NCI-H2171 (cell line): ENCODE results near the gene SAYSD1.

Experiments used
- DNase-seq: peaks from one replicate; lab custom pipeline; 2025; lab: John Stamatoyannopoulos, UW

Gene SAYSD1

GRCh38 chr6:39079197-39080125, 35.5 kb downstream of the SAYSD1 start:
- DNase-seq = no peak

- no peak for DNase-seq
These were observed 36.3 kb downstream of the SAYSD1 start for GRCh38 chr6:39078695-39079094.

GRCh38 chr6:39077882-39078594, 36.9 kb downstream of the SAYSD1 start:
- no peak for DNase-seq

DNA sequence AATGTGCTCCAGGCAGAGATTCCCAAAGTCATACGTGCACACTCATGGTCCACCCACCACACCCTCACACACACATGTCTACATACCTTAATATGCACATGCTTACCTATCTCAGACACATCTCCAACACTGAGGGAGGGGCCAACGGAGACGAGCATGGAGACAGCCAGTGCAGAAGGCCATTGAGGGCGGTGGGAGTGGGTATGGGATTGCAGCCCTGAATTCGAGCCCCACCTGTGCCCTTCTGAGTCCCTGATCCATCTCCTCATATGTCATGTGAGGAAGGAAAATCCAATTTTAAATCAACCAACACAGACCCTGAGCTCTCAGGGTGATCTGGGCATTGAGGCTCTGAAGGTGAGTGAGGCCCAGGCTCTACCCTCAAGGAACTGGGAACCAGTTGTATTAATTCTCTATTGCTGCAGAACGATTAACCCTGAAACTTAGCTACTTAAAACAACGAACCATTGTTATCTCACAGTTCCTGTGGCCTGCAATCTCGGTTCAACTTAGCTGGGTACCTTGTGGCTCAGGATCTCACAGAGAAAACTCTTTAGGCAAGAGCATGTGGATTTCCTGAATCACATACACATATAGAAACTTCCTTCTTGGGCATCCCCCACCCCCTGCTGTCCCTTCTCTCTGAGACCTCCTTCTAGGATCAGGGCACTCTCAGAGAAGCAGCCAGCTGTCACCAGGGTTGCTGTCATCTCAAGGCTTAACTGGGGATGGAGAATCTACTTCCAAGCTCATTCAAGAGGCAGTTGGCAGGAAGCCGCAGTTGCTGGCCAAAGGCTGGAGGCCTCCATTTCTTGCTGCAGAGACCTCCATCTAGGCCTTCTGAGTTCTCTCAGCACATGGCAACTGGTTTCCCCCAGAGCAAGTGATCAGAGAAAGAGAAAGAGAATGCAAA, 38.1 kb downstream of the SAYSD1 start:
- DNase-seq = no peak

DNA sequence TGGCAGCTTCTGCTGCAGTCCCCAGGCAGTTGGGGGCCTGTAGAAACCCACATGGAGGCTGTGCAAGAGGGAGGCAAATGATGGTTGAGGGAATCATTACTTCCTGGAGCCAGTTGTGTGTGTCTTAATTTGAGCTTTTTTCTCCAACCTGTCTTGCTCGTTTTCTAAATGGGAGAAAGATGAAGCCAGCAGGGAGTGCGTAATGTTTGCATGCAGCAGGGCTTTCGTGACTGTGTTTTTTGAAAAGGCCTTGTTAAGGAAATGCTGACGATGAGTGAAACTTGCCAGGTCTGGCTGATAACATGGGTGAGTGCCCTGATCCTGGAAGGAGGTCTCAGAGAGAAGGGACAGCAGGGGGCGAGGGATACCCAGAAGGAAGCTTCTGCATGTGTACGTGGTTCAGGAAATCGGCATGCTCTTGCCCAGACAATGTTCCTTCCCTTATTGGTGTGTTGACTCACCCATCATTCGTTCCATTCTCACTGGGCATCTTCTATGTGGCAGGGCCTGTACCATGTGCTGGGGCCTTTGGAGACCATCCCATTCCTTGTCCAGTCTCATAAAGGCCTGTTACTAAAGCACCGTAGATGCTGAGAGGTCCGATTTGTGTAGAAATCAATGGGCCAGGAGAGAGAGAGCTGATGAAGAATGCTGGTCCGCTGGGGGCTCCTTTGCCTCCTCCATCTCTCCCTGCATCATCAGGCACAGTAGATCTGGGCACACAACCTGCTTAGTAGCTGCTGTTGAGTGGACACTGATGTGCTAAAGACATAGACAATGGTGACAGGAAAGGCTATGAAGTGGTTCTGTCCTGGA, 39.0 kb downstream of the SAYSD1 start:
- no peak for DNase-seq

DNA sequence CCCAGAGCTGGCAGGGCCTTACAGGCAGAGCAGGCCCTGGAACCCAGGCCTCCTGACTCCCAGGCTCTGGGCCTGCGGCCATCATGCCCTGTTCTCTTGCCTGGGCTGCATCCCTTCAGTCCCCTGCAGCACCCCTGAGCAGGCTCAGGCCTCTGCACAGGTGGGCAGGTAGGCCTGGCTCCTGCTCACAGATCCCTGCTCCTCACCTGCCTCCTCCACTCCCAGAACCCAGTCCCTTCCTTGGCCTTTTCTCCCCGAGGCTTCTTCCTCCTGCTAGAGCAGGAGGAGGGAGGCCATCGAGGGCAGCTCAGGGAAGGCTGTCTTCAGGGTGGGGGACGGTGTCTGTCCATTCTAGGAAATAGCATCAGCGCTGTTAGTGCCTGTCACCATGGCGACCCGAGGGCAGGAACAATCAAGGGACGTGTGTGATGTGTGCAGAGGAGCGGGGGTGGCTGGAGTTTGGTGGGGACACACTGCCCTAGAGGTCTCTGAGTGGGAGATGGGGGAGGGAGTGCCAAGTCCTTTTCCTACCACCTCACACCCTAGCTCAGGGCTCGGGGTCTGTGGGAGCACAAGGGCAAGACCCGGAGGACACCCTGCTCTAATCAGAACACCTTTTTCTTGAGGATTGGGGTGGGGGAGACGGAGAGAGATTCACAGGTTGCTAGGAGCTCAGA, 39.8 kb downstream of the SAYSD1 start:
- DNase-seq = no peak

GRCh38 chr6:39074486-39074885, 40.5 kb downstream of the SAYSD1 start:
- no peak for DNase-seq

GRCh38 chr6:39073471-39074355, 41.3 kb downstream of the SAYSD1 start:
- no peak for DNase-seq

- DNase-seq = no peak
These were observed 42.2 kb downstream of the SAYSD1 start for GRCh38 chr6:39072830-39073229.

DNA sequence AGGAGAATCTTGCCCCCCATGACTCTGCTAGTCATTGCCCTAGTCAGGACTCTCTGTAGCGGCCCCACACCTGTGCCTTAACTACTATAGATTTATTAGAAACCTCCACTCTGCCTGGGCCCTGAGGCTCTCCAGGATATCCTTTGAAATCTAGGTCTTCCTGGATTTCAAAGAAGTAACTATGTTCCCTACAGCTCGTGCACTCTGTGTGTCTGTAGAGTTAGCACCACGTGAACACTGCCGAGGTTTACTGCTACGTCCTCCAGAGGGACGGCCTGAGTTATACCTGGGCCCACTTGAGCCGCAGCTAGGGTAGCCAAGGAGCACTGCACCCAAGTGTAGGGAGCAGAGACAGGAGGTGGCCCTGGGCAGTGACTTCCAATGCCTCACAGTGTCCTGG, 46.6 kb downstream of the SAYSD1 start:
- no peak for DNase-seq

DNA sequence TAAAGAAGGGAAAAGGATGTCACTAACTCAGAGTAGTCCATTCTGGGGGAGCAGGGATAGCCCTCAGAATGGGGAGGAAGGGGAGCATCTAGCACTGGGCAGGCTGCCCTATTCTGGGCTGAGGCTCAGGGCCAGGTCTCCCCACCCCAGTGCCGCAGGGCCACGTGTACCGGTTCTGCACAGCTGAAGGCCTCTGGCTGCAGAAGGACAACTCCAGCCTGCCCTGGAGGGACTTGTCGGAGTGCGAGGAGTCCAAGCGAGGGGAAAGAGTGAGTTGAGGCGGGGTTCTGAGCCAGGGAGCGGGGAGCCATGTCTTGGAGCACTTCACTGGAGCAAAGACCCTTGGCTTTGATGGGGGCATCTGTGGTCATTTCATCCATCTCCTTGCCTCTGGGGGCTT, 49.4 kb downstream of the SAYSD1 start:
- no peak for DNase-seq

GRCh38 chr6:39063526-39063925, 51.5 kb downstream of the SAYSD1 start:
- no peak for DNase-seq

GRCh38 chr6:39062014-39062740, 52.8 kb downstream of the SAYSD1 start:
- no peak for DNase-seq

GRCh38 chr6:39061588-39061987, 53.4 kb downstream of the SAYSD1 start:
- DNase-seq = no peak

GRCh38 chr6:39061182-39061581, 53.8 kb downstream of the SAYSD1 start:
- no peak for DNase-seq

GRCh38 chr6:39060467-39061160, 54.4 kb downstream of the SAYSD1 start:
- no peak for DNase-seq

- no peak for DNase-seq
These were observed 55.3 kb downstream of the SAYSD1 start for GRCh38 chr6:39059496-39060310.
